Fibroblast of skin of right biceps (primary cell): ENCODE results near the gene SH3TC1.

Source experiments
- DNase-seq: peaks from one replicate; pipeline ENCODE4 v3.0.0-alpha.2; 2013

SH3TC1 gene

GRCh38 chr4:8181844-8182243 lies 17.2 kb upstream of the SH3TC1 start:
- no peak for DNase-seq

GRCh38 chr4:8182294-8182693 lies 16.8 kb upstream of the SH3TC1 start:
- DNase-seq, result no peak

- peak; percentile 59 for DNase-seq
Measured at GRCh38 chr4:8182858-8183725, 16.0 kb upstream of the SH3TC1 start.

GRCh38 chr4:8184061-8184460 lies 15.0 kb upstream of the SH3TC1 start:
- no peak for DNase-seq

- DNase-seq, result peak; percentile 90
Measured at GRCh38 chr4:8185295-8185694, 13.8 kb upstream of the SH3TC1 start.

- no peak for DNase-seq
Measured at GRCh38 chr4:8185930-8186329, 13.2 kb upstream of the SH3TC1 start.

GRCh38 chr4:8188085-8188484 lies 11.0 kb upstream of the SH3TC1 start:
- DNase-seq, result no peak

- no peak for DNase-seq
Measured at GRCh38 chr4:8188743-8189550, 10.1 kb upstream of the SH3TC1 start.

GRCh38 chr4:8189551-8190466 lies 9.3 kb upstream of the SH3TC1 start:
- DNase-seq, result no peak

- no peak for DNase-seq
Measured at GRCh38 chr4:8191136-8191747, 7.8 kb upstream of the SH3TC1 start.

- peak; percentile 34 for DNase-seq
Measured at GRCh38 chr4:8192748-8193738, 6.0 kb upstream of the SH3TC1 start.

GRCh38 chr4:8194306-8195242 lies 4.5 kb upstream of the SH3TC1 start:
- no peak for DNase-seq

GRCh38 chr4:8195431-8195830 lies 3.7 kb upstream of the SH3TC1 start:
- no peak for DNase-seq

- no peak for DNase-seq
Measured at GRCh38 chr4:8195841-8196458, 3.1 kb upstream of the SH3TC1 start.

- DNase-seq, result no peak
Measured at GRCh38 chr4:8197521-8197920, 1.6 kb upstream of the SH3TC1 start.

- no peak for DNase-seq
Measured at GRCh38 chr4:8198206-8198905, 734 bp upstream of the SH3TC1 start.

- DNase-seq, result no peak
Measured at GRCh38 chr4:8199594-8200301, 658 bp downstream of the SH3TC1 start.

- DNase-seq, result no peak
Measured at GRCh38 chr4:8200302-8200975, 1.3 kb downstream of the SH3TC1 start.
